NCI-H82 (cell line): ENCODE results near the gene MUC5B.

Source experiments
- DNase-seq: peaks from one replicate; lab custom pipeline; 2025; lab: John Stamatoyannopoulos, UW

Gene MUC5B

DNA sequence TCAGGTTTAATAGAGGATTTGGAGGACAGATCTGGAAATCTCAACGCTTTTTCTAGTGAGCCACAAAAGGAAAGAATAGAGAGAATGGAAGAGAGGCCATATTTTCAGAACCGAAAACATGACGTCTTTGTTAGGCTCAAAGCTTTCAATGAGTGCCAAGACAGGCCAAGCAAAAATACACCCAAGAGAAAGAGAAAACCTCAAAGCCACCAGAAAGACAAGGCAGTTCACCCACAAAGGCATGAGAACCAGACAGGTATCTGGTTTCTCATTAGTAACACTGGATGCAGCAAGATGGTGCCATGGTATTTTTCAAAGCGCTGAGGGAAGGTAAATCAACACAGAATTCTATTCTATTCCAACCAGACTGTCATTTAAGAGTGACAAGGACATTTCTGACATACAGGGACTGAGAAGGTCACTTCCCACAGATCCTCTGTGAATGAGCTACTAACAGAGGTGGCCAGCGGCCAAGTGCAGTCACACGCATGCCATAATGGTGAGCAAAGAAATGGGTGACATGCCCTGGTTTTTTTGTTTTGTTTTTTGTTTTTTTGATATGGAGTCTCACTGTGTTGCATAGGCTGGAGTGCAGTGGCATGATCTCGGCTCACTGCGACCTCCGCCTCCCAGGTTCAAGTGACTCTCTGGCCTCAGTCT, 44.7 kb downstream of the MUC5B start:
- no peak for DNase-seq

- DNase-seq: no peak
These were observed 47.1 kb downstream of the MUC5B start for GRCh38 chr11:1269957-1270356.

DNA sequence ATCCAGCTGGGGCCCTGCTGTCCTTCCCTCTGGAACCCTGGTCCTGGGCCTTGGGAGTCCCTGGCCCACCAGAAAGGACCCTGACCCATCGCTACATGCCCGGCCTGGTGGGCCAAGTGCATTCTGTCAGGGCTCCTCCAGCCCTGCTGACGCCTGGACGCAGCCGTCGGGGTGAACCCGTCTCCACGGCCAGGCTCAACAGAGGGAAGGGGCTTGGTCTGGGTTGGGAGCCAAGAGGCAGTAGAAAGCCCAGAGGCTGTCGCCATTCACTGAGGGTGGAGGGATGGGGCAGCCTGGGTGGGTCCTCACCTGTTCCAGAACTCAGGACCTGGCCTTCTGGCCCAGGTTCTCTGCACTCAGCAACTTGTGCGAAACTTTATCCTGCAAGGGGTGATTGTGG, 47.6 kb downstream of the MUC5B start:
- no peak for DNase-seq

DNA sequence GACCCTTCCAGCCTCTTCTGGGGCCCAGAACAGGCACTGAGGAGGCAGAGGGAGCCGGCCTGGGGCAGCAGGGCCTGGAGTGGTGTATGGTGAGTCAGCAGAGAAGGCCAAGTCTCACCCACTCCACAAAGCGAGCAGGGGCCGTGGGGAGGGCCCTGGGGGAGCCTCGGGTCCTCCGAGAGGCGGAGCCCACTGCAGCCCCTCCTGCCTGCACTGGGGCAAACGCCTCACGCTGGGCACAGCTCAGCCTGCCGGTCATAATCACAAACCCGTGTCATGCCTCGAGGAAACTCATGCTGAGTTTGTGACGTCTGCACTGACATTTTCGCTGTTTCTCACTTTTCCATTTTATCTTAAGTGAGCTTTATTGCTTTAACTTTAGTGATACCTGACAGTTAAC, 48.1 kb downstream of the MUC5B start:
- no peak for DNase-seq

DNA sequence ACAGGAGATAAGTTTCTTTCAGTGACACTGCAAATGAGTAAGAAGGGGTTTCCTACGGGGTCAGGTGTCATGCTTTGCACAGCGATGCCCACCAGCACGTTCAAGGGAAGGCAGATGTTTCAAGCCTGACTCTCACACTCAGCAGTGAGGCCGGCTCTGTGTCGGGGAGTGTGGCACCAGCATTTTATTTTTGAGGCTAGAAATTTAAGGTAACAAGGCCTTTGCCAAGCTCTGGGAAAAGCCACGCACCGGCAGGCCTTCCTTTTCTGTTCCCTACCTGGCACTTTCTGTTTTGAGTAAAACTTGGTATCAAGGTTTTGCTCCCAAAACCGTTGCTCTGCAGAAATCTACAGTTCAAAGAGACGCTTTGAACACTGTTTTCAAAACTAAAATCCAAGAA, 48.5 kb downstream of the MUC5B start:
- no peak for DNase-seq

DNA sequence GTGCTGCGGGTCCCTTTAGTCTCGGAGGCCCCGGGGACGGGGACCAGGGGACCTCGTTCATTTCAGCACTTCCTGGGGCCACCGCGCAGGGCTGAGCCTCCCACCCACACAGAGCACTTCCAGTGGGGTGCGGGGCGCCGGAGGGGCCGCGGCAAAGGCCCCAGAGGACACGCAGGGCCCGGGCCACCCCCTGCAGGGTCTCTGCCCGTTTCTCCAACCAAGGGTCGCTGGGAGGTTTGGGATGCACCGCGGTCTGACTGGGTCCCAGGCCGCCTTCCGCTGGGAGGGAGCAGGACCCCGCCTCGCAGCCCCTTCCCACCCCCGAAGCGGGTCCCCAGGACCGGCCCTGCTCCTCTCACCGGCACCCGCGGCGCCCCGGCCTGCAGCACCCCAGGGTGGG, 49.1 kb downstream of the MUC5B start:
- no peak for DNase-seq

- DNase-seq: no peak
These were observed 49.7 kb downstream of the MUC5B start for GRCh38 chr11:1272531-1272930.

DNA sequence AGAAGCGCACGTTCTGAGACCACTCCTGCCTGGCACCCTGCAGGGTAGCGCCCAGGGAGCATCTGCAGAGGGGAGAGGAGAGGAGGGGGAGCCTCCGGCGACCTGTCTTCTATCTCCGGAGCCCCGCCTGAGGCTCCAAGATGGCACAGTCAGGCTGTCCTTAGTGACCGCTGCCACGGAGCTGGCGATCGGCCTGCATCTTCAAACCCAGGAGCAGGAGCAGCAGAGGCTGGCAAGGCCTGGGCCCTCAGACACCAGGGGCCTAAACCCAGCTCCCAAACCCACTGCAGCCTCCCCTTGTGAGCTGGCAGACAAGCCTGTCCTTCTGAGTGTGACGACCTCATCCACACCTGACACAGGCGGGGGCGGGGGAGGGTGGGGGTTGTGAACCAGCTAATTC, 51.6 kb downstream of the MUC5B start:
- DNase-seq: no peak

DNA sequence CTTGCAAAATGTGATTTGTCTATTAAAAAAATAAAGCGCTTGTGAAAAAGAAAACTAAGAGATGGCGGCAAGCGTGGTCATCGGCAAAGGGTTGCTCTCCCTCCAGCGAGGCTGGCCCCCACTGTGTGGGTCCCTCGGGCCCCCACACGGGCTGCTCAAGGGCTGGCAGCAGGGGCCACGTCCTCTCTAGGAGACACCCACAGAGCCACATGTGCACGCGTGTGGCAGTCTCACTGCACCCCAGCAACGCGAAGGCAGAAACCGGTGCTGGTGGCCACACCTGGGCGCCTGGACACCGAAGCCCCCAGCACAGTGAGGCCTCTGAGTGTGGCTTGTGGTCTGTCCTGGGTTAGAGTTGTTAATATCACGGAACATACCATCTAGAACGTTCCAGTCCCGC, 52.2 kb downstream of the MUC5B start:
- DNase-seq: no peak

GRCh38 chr11:1276041-1276790, 53.4 kb downstream of the MUC5B start:
- DNase-seq: no peak

DNA sequence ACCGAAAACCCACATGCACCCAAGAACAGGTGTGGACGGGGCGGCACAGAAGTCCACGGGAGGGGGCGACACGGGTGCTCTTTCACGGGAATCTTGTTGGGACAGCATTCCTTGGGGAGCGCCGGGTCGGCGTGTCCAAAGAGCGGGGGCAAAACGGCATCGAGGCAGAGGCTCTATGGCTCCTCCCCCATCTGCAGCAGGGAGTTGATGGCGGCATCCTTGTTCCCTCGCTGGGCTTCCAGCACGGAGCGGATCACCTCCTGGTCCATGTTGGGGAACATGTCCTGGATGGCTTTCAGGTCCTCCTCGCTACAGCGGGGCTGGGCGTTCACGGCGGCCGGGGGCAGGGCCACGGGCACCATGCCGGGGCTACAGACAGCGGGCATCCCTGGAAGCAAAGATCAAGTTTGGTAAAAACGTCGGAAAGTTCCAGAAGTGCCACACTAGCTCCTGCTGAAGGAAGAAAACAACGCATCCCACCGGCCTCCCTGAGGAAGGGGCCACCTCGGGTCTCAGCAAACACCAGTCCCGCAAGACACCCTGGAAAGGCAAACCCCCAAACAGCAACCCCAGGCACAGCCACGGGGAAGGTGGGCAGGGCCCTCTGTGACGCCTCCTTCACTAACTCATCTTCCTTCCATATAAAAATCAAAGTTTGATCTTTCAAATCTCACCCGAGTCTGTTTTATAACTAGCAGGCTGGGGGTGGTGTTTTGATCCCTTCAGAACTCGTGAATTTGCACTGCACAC, 54.2 kb downstream of the MUC5B start:
- DNase-seq: no peak

DNA sequence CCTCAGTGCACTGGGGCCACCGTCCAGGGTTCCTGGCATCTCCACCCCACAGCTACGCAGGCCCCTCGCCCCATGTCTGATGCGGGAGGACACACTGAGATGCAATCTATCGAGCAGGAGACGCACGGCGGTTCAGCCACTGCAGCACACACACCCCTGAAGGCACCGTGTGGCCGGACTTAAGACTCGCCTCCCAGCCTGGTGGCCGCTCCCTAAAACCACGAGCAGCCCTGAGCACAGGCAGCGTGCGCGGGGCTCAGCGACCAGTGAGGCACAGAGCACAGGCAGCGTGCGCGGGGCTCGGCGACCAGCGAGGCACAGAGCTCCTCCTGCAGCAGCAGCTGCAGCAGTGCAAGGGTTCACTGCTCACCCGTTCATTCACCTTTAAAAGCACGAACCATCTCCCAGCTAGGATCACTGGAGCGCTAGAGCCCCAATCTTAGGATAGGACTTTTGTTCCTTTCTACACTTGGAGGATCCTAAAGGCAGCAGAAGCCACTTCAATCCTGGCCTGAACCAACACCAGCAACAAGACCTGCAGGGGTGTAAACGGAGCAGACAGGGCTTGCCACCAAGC, 55.2 kb downstream of the MUC5B start:
- no peak for DNase-seq

GRCh38 chr11:1278766-1279673, 56.2 kb downstream of the MUC5B start:
- DNase-seq: no peak

DNA sequence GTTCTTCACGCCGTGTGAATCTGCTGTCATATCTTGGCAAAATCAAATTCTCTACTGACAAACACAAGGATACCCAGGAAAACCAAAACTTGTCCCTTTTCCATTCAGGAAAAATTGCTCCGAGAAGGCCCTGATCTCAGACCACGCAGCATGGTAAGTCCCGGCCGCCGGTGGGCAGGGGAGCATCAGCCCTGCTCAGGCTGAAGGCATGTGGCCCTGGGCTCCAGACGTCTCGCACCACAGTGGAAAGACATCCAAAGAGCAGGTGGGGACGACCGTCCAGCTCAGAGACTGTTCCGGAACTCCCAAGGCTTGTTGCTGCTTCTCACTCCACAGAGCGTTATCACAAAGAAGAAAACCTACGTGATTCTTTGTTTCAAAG, 56.8 kb downstream of the MUC5B start:
- DNase-seq: no peak

DNA sequence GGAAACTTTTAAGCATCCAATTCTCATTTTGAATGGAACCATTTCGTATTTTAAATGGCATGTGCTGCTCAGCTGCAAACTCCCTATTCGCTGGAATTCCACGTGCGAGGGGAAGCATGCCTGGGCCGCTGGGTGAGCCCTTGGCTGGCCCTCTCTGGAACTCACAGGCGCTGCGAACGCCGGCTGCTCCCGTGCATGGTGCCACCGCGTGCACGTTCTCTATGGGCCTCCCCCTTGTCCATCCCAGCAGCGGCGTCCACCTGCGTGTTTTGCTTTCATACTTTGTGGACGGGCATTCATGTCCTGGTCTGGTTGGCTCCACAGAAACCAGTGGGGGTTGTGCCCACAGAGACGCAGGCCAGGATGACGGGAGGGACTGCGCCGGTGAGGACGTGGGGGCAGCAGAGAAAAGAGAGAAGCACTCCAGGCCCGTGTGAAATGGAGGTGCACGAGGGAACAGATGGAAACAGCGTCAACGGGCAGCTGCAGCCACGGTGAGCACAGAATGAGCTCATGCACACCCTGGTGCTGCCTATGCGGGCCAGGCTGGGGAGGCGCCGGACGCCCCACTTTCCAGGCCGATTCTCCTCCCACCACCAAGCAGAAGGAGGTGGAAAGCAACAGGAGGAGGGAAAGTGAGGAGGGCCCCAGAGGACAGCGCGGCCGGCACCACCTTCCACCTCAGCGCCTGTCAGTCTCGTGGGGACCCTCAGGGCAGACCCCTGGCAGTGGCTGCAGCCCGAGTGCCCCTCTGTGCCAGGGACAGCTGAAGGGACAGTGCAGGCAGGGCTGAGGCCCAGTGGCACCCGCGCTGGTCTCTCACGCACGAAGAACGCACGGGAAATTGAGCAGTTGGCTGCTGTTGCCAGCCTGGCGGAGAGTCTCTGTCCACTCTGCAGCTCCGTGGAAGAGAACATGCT, 57.5 kb downstream of the MUC5B start:
- no peak for DNase-seq

GRCh38 chr11:1281326-1281973, 58.6 kb downstream of the MUC5B start:
- DNase-seq: no peak

- no peak for DNase-seq
These were observed 59.1 kb downstream of the MUC5B start for GRCh38 chr11:1281974-1282365.

DNA sequence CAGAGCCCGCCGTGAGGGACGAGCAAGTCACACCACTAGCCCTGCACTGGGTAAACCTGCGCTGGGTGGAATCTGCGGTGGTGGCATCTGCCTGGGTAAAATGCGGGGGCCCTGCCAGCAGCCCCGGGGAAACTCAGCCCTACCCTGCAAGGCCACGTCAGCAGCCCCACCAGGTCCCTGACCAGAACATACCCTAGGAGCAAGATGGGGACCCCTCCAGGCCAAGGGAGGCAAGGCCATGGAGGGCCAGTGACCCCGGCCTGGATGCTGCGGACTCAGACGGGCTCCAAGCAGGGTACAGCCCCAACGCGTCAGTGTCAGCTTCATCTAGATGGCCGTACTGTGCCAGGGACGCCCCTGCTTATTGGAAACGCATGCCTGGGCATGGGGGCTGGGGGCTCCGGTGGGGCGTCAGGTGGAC, 60.2 kb downstream of the MUC5B start:
- no peak for DNase-seq

GRCh38 chr11:1283906-1284305, 61.0 kb downstream of the MUC5B start:
- DNase-seq: no peak

DNA sequence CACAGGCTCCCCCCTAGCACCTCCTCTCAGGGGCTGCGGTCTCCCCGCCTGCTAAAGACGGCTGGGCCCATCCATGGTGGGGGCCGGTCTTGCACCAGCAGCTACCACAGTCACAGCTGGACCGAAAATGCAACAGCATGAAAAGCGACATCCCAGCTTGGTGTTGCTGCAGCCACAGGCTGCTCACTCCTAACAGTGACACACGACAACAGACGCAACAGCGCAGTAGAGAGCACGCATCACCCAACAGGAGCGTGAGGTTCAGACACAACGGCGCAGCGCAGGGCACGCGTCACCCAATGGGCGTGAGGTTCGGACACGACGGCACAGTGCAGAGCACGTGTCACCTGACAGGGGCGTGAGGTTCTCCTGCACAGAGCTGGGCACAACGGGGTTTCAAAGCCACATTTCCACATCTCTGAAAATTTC, 62.5 kb downstream of the MUC5B start:
- DNase-seq: no peak
